HepG2 (cell line): ENCODE results near the gene HMGCS2. TPM values are rescaled to one million over a fixed set of nuclear protein-coding genes. Genes with fewer than 3 reads are reported as not detected.
A peak's percentile ranks its signal among the peaks of the same experiment; 100 is the strongest.

Experiments
- ATAC-seq: fragments of 200-7000 bp; cut with Tn5 transposase; 3 replicates; pipeline ENCODE4 v1.9.1; 2020; ENCODE audit warnings: mild to moderate bottlenecking, moderate library complexity
- BruUV-seq: library from RNA; stranded (reverse); fragments of 400-500 nt; replicated peaks from 2 replicates; lab custom pipeline; 2021; lab: Mats Ljungman, UMichigan
- CTCF ChIA-PET: fragments of 300-600 bp; formaldehyde crosslinking; extraction: SDS; loops from one replicate; lab custom pipeline; 2021; ENCODE audit warnings: low total read pairs, inconsistent platforms, low intra/inter-chr PET ratio; lab: Yijun Ruan, JAX
- POLR2A ChIA-PET: fragments of 350-600 bp; sonication (Branson Sonifier 250); formaldehyde crosslinking; loops from one replicate; lab custom pipeline; 2020; ENCODE audit warnings: antibody characterized with exemption, inconsistent platforms; lab: Yijun Ruan, JAX
- DNase-seq: peaks from one replicate; pipeline ENCODE4 v3.0.0-alpha.2; 2015; ENCODE audit warnings: low spot score
- FAIRE-seq: peaks from 3 replicates; lab custom pipeline; 2011; peaks lifted over from hg19 to GRCh38; lab: Jason Lieb, UNC
- H2AFZ ChIP-seq: one replicate; pipeline ENCODE4 v1.6.1; 2011; ENCODE audit warnings: low read length, inconsistent platforms
- H3K27ac ChIP-seq: fragments of 300-600 bp; 3 replicates; pipeline ENCODE4 v1.8.0; 2011; ENCODE audit warnings: mixed run types, mild to moderate bottlenecking, mixed read lengths, low read length, inconsistent platforms; ENCODE audit not compliant: insufficient read depth; ENCODE audit errors: extremely low read length
- H3K27me3 ChIP-seq, 2 experiments: fragments of 200-600 bp in 1 of 2; 2 replicates in 1 of 2; 3 replicates in 1 of 2; pipeline versions ENCODE4 v1.6.0 to v1.8.0; 2011; ENCODE audit warnings: low read length in 2 of 2, mild to moderate bottlenecking in 2 of 2, moderate library complexity in 2 of 2, inconsistent platforms in 1 of 2; ENCODE audit not compliant: insufficient read depth in 2 of 2, control insufficient read depth in 1 of 2
- H3K36me3 ChIP-seq, 2 experiments: fragments of 200-600 bp in 1 of 2; replicated peaks in 1 of 2; 2 replicates in 1 of 2; 3 replicates in 1 of 2; pipeline versions ENCODE4 v1.5.1 to v1.8.0; 2011; ENCODE audit warnings: low read length in 2 of 2, inconsistent platforms in 1 of 2; ENCODE audit not compliant: insufficient read depth in 2 of 2, control insufficient read depth in 1 of 2
- H3K4me1 ChIP-seq: 2 replicates; pipeline ENCODE4 v1.5.1; 2012; ENCODE audit warnings: low read length, inconsistent platforms; ENCODE audit not compliant: insufficient read depth
- H3K4me2 ChIP-seq: 2 replicates; pipeline ENCODE4 v1.6.0; 2011; ENCODE audit warnings: low read depth, low read length, inconsistent platforms
- H3K4me3 ChIP-seq, 3 experiments: fragments of 200-600 bp in 1 of 3; sonication (generic), shearing (Covaris generic) in 1 of 3; replicated peaks in 1 of 3; 2 replicates each; pipeline ENCODE4 v1.5.1; 2011 to 2016; ENCODE audit warnings: low read length in 3 of 3, inconsistent platforms in 2 of 3, low read depth in 2 of 3, mild to moderate bottlenecking in 2 of 3, control low read depth in 1 of 3, mixed read lengths in 1 of 3; ENCODE audit not compliant: insufficient read depth in 1 of 3
- H3K79me2 ChIP-seq: one replicate; pipeline ENCODE4 v1.6.1; 2011; ENCODE audit warnings: low read length, inconsistent platforms; ENCODE audit not compliant: insufficient read depth
- H3K9ac ChIP-seq: 2 replicates; pipeline ENCODE4 v1.6.0; 2011; ENCODE audit warnings: mild to moderate bottlenecking, low read depth, low read length, inconsistent platforms; ENCODE audit not compliant: insufficient read depth
- H3K9me3 ChIP-seq: 2 replicates; pipeline ENCODE4 v1.5.1; 2012; ENCODE audit warnings: mild to moderate bottlenecking, low read length
- H4K20me1 ChIP-seq: 2 replicates; pipeline ENCODE4 v1.6.0; 2011; ENCODE audit warnings: inconsistent platforms, mild to moderate bottlenecking, low read length, moderate library complexity; ENCODE audit not compliant: insufficient read depth
- ATM ChIP-seq: fragments of 450-650 bp; IDR thresholded peaks from 2 replicates; pipeline ENCODE4 v1.7.1; 2017; ENCODE audit warnings: mild to moderate bottlenecking, borderline replicate concordance
- FOXC1 ChIP-seq: sonication (generic); formaldehyde crosslinking; IDR thresholded peaks from 2 replicates; pipeline ENCODE4 v1.8.0; 2022; ENCODE audit warnings: mild to moderate bottlenecking, missing genetic modification reagents, borderline replicate concordance
- JUNB ChIP-seq: sonication (generic); formaldehyde crosslinking; IDR thresholded peaks from 2 replicates; pipeline ENCODE4 v1.8.0; 2022; ENCODE audit warnings: missing genetic modification reagents, mild to moderate bottlenecking, borderline replicate concordance
- KMT2B ChIP-seq: IDR thresholded peaks from 2 replicates; pipeline ENCODE4 v1.6.1; 2016; ENCODE audit warnings: missing genetic modification reagents, missing compliant biosample characterization
- NFKBIZ ChIP-seq: IDR thresholded peaks from 2 replicates; pipeline ENCODE4 v1.6.1; 2018; ENCODE audit warnings: missing genetic modification reagents, missing compliant biosample characterization
- ONECUT2 ChIP-seq: sonication (generic); formaldehyde crosslinking; IDR thresholded peaks from 2 replicates; pipeline ENCODE4 v1.4.0; 2020; ENCODE audit warnings: missing genetic modification reagents
- POLR2G ChIP-seq: fragments of 200-400 bp; formaldehyde crosslinking; IDR thresholded peaks from 2 replicates; pipeline ENCODE4 v1.6.1; 2018; ENCODE audit warnings: mild to moderate bottlenecking, low read depth, low read length, moderate library complexity
- RBM22 ChIP-seq: fragments of 200-400 bp; formaldehyde crosslinking; optimal IDR thresholded peaks from 2 replicates; pipeline ENCODE3; 2017; ENCODE audit warnings: mild to moderate bottlenecking, low read length, moderate library complexity
- SP5 ChIP-seq: IDR thresholded peaks from 2 replicates; pipeline ENCODE4 v1.6.1; 2016; ENCODE audit warnings: low read depth, borderline replicate concordance
- SSRP1 ChIP-seq: IDR thresholded peaks from 2 replicates; pipeline ENCODE4 v1.6.1; 2016; ENCODE audit warnings: control low read depth
- TMF1 ChIP-seq: sonication (generic); formaldehyde crosslinking; IDR thresholded peaks from 2 replicates; pipeline ENCODE4 v1.8.1; 2022; ENCODE audit warnings: low read depth, missing genetic modification reagents
- ZNF138 ChIP-seq: sonication (generic); formaldehyde crosslinking; IDR thresholded peaks from 2 replicates; pipeline ENCODE4 v1.5.0; 2020; ENCODE audit warnings: mild to moderate bottlenecking, low read depth, missing genetic modification reagents
- ZNF318 ChIP-seq: sonication (generic); formaldehyde crosslinking; IDR thresholded peaks from 2 replicates; pipeline ENCODE4 v1.4.0; 2020; ENCODE audit warnings: mild to moderate bottlenecking, missing genetic modification reagents
- WGBS: methylation state at CpG from one replicate; pipeline ENCODE4 v1.1.6; 2017; ENCODE audit warnings: low lambda C conversion rate; 5-methylcytosine and 5-hydroxymethylcytosine counted together
- in situ Hi-C: cut with HindIII; loops from 2 replicates; pipeline ENCODE4 v1.10.0; 2017; ENCODE audit warnings: low pct_unique_long_range_greater_than_20kb; ENCODE audit not compliant: extremely low pct_ligation_motif_present
- intact Hi-C: fragments of 100-400 bp; cut with micrococcal nuclease; formaldehyde crosslinking; loops from one replicate; pipeline ENCODE4 v1.10.0; 2022; ENCODE audit not compliant: unreplicated experiment
- polyA plus RNA-seq, 8 experiments: library from polyadenylated mRNA; depleted of rRNA in 3 of 8; stranded (reverse) in 7 of 8; unstranded in 1 of 8; fragments of >200 nt; fragmentation: Illumina TruSeq in 4 of 8; extraction: Trizol in 4 of 8; gene quantifications; 2 replicates each; pipeline versions ENCODE4 v1.2.1 to v1.2.3, GENCODE V29; 2011 to 2016; ENCODE audit warnings: low read depth in 4 of 8, missing spikeins in 1 of 8, mixed read lengths in 1 of 8; ENCODE audit not compliant: insufficient read depth in 1 of 8
- total RNA-seq, 5 experiments: library from RNA; depleted of rRNA; stranded (reverse); fragments of >200 nt; fragmentation: Illumina TruSeq; extraction: Trizol; gene quantifications; 2 replicates each; pipeline ENCODE4 v1.2.3, GENCODE V29; 2016; ENCODE audit warnings: low read depth in 1 of 5
- TF ChIP-seq, protein P1 (sequence below): sonication (generic); formaldehyde crosslinking; IDR thresholded peaks from 2 replicates; pipeline ENCODE4 v1.4.0; 2020; ENCODE audit warnings: mild to moderate bottlenecking, missing genetic modification reagents

HMGCS2 gene
- total and polyA plus RNA-seq, 2 of the 13 experiments (the other 11 are each of a cell fraction or from before 2014, with no cell fraction given), result 0.44 to 1.5 TPM

DNA sequence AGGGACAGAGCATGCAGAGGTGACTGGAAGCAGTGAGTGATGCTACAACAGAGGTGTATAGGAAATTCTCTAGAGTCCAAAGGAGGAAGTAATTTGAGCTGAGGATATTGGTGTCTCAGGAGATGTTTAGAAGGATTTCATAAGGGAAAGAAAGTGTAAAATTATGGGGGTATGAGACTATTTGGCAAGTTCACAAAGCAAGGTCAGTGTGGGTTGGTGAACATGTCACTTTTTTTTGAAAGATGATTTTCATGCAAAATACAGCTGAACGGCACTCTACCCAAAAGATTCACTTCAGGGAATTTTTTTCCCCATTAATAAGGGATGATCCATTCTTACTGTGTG lies 24.1 kb downstream of the HMGCS2 start:
- WGBS, result 94% methylated on average over 1 of the region's 1 CpG
- intact Hi-C loops, result loop anchor here (1.0 to 2.0 kb wide), 3 partner anchors 38 to 127 kb away; no protein-coding TSS in a partner anchor
- no peak for TF ChIP-seq NFKBIZ
- no peak for TF ChIP-seq ONECUT2 (CRISPR knock-in tag)
- no peak for TF ChIP-seq SSRP1
- no peak for TF ChIP-seq KMT2B (CRISPR knock-in tag)
- no peak for TF ChIP-seq ZNF318
- no peak for TF ChIP-seq FOXC1
- TF ChIP-seq RBM22, result peak; percentile 91
- no peak for TF ChIP-seq SP5 (CRISPR knock-in tag)
- TF ChIP-seq ATM, result no peak
- no peak for TF ChIP-seq JUNB
- TF ChIP-seq, protein P1, sequence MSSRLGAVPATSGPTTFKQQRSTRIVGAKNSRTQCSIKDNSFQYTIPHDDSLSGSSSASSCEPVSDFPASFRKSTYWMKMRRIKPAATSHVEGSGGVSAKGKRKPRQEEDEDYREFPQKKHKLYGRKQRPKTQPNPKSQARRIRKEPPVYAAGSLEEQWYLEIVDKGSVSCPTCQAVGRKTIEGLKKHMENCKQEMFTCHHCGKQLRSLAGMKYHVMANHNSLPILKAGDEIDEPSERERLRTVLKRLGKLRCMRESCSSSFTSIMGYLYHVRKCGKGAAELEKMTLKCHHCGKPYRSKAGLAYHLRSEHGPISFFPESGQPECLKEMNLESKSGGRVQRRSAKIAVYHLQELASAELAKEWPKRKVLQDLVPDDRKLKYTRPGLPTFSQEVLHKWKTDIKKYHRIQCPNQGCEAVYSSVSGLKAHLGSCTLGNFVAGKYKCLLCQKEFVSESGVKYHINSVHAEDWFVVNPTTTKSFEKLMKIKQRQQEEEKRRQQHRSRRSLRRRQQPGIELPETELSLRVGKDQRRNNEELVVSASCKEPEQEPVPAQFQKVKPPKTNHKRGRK (CRISPR knock-in tag), result 0 out of 2 replicates have a peak, but pooled peaks have one; percentile 47
- no peak for TF ChIP-seq TMF1
- no peak for TF ChIP-seq ZNF138 (CRISPR knock-in tag)
- TF ChIP-seq POLR2G, result peak; percentile 46

More for the DNA sequence above, 24.1 kb downstream of the HMGCS2 start:
- DNase-seq (no peak), ATAC-seq (no peak), FAIRE-seq (no peak)
- H2AFZ ChIP-seq, result no peak overlapping the region
- no peak overlapping the region for H3K27ac ChIP-seq
- POLR2A ChIA-PET, result interaction anchor here (1.1 to 4.4 kb wide), 4 partner anchors 20 to 51 kb away, joined by 3 to 27 read pairs (median 6); no protein-coding TSS in a partner anchor
- no peak overlapping the region for H3K9ac ChIP-seq
- H3K9me3 ChIP-seq, result no peaks in the 10 kb centered on the region
- CTCF ChIA-PET, result interaction anchor here (0.7 to 2.1 kb wide), 7 partner anchors 26 to 224 kb away, joined by 3 to 19 read pairs (median 4); no protein-coding TSS in a partner anchor
- peaks cover 26 to 44% of the 10 kb centered on the region in 2 experiments for H3K36me3 ChIP-seq
- in situ Hi-C loops, result no loop called here
- no peaks in the 10 kb centered on the region for H4K20me1 ChIP-seq
- no peaks in the 10 kb centered on the region for H3K79me2 ChIP-seq
- no TSS peak for BruUV-seq
- H3K4me1 ChIP-seq, result peaks cover 38% of the 10 kb centered on the region
- no peak overlapping the region for H3K4me3 ChIP-seq
- no peak overlapping the region for H3K4me2 ChIP-seq
- H3K27me3 ChIP-seq, result no peaks in the 10 kb centered on the region; a peak in 1 of 5 replicates
